K562 (cell line): ENCODE measurements around the gene RAD51AP2. TPM values are rescaled to one million over a fixed set of nuclear protein-coding genes. Genes with fewer than 3 reads are reported as not detected.

Experiments
- ATAC-seq: fragments of 200-7000 bp; cut with Tn5 transposase; 3 replicates; pipeline ENCODE4 v1.9.1; 2020; ENCODE audit warnings: moderate library complexity
- BruUV-seq: library from RNA; stranded (reverse); fragments of 400-500 nt; replicated peaks from 2 replicates; lab custom pipeline; 2021; lab: Mats Ljungman, UMichigan
- CTCF ChIA-PET: fragments of 300-600 bp; formaldehyde crosslinking; extraction: SDS; loops from one replicate; lab custom pipeline; 2021; ENCODE audit warnings: low intra/inter-chr PET ratio; lab: Yijun Ruan, JAX
- POLR2A ChIA-PET: fragments of 300-600, 350-650 bp; sonication (Branson Sonifier 250); formaldehyde crosslinking; extraction: SDS; loops from one replicate; lab custom pipeline; 2021; ENCODE audit warnings: antibody characterized with exemption, inconsistent platforms; lab: Yijun Ruan, JAX
- DNase-seq, 4 experiments: peaks; one replicate each; pipeline versions ENCODE4 v3.0.0 to v3.0.0-alpha.2; 2011 to 2018; ENCODE audit warnings: low spot score in 3 of 4, mixed read lengths in 3 of 4; ENCODE audit errors: extremely low read depth in 1 of 4
- FAIRE-seq: peaks from 2 replicates; lab custom pipeline; 2011; peaks lifted over from hg19 to GRCh38; lab: Jason Lieb, UNC
- H2AFZ ChIP-seq: 2 replicates; pipeline ENCODE4 v1.6.0; 2011; ENCODE audit warnings: low read depth, low read length, control low read depth, inconsistent platforms
- H3K27ac ChIP-seq: fragments of 200-600 bp; 3 replicates; pipeline ENCODE4 v1.8.0; 2011; ENCODE audit warnings: low read depth, mild to moderate bottlenecking, control low read depth, inconsistent platforms, low read length, moderate library complexity, mixed read lengths; ENCODE audit errors: extremely low read depth
- H3K27me3 ChIP-seq, 2 experiments: fragments of 300-600 bp in 1 of 2; 2 replicates in 1 of 2; 3 replicates in 1 of 2; pipeline versions ENCODE4 v1.6.0 to v1.8.0; 2011; ENCODE audit warnings: inconsistent platforms in 2 of 2, low read length in 2 of 2, mild to moderate bottlenecking in 1 of 2, mixed read lengths in 1 of 2, moderate library complexity in 1 of 2; ENCODE audit not compliant: control insufficient read depth in 2 of 2, insufficient read depth in 2 of 2
- H3K36me3 ChIP-seq: fragments of 300-600 bp; 3 replicates; pipeline ENCODE4 v1.8.0; 2011; ENCODE audit warnings: mild to moderate bottlenecking, low read length, inconsistent platforms; ENCODE audit not compliant: control insufficient read depth, insufficient read depth
- H3K4me1 ChIP-seq, 2 experiments: fragments of 200-600 bp in 1 of 2; replicated peaks in 1 of 2; 2 replicates in 1 of 2; 3 replicates in 1 of 2; pipeline versions ENCODE4 v1.5.1 to v1.8.0; 2011; ENCODE audit warnings: inconsistent platforms in 2 of 2, low read length in 2 of 2, mild to moderate bottlenecking in 1 of 2, mixed read lengths in 1 of 2, moderate library complexity in 1 of 2; ENCODE audit not compliant: control insufficient read depth in 2 of 2, insufficient read depth in 2 of 2
- H3K4me2 ChIP-seq: 2 replicates; pipeline ENCODE4 v1.6.1; 2011; ENCODE audit warnings: low read length, control low read depth, inconsistent platforms, mixed read lengths; ENCODE audit not compliant: insufficient read depth
- H3K4me3 ChIP-seq: fragments of 200-600 bp; sonication (generic), shearing (Covaris generic); 2 replicates; pipeline ENCODE4 v1.5.1; 2016; ENCODE audit warnings: control low read depth, inconsistent platforms
- H3K79me2 ChIP-seq: fragments of 200-600 bp; 3 replicates; pipeline ENCODE4 v1.8.0; 2011; ENCODE audit warnings: low read length, inconsistent platforms; ENCODE audit not compliant: control insufficient read depth, insufficient read depth
- H3K9ac ChIP-seq, 2 experiments: 2 replicates each; pipeline versions ENCODE4 v1.6.0 to v1.6.1; 2011; ENCODE audit warnings: low read depth in 2 of 2, low read length in 2 of 2, control low read depth in 1 of 2, inconsistent platforms in 1 of 2, mild to moderate bottlenecking in 1 of 2, mixed read lengths in 1 of 2; ENCODE audit not compliant: insufficient read depth in 1 of 2
- H3K9me1 ChIP-seq: one replicate; pipeline ENCODE4 v1.6.0; 2011; ENCODE audit warnings: inconsistent platforms, mild to moderate bottlenecking, low read length, moderate library complexity; ENCODE audit not compliant: control insufficient read depth, insufficient read depth
- H3K9me3 ChIP-seq: replicated peaks from 2 replicates; pipeline ENCODE4 v1.5.1; 2011; ENCODE audit warnings: low read depth, low read length, inconsistent platforms; ENCODE audit not compliant: control insufficient read depth, insufficient read depth
- H4K20me1 ChIP-seq: replicated peaks from 2 replicates; pipeline ENCODE4 v1.6.1; 2011; ENCODE audit warnings: low read length, inconsistent platforms, mixed read lengths; ENCODE audit not compliant: control insufficient read depth, insufficient read depth
- BHLHE40 ChIP-seq: IDR thresholded peaks from 2 replicates; pipeline ENCODE4 v1.6.1; 2011; ENCODE audit warnings: low read length, improper control_type of control experiment
- CBX2 ChIP-seq: fragments of 200-600 bp; sonication (generic); IDR thresholded peaks from one replicate; pipeline ENCODE4 v1.6.1; 2012; ENCODE audit warnings: mild to moderate bottlenecking, low read length, inconsistent platforms; ENCODE audit not compliant: insufficient read depth, poor library complexity, severe bottlenecking
- COPS2 ChIP-seq: fragments of 450-650 bp; conservative IDR thresholded peaks from 2 replicates; pipeline ENCODE4 v1.6.1; 2016; ENCODE audit warnings: mild to moderate bottlenecking, moderate library complexity
- FIP1L1 ChIP-seq: fragments of 200-400 bp; formaldehyde crosslinking; IDR thresholded peaks from 2 replicates; pipeline ENCODE4 v1.6.1; 2018; ENCODE audit warnings: mild to moderate bottlenecking, low read depth, low read length; ENCODE audit not compliant: poor library complexity, severe bottlenecking
- GABPB2 ChIP-seq: fragments of 250-450 bp; sonication (Bioruptor Pico); conservative IDR thresholded peaks from 2 replicates; pipeline ENCODE4 v1.5.1; 2021; ENCODE audit warnings: mild to moderate bottlenecking
- KAT8 ChIP-seq: fragments of 450-650 bp; IDR thresholded peaks from 2 replicates; pipeline ENCODE4 v1.6.1; 2016; ENCODE audit warnings: low read depth, mild to moderate bottlenecking
- NR1H2 ChIP-seq: sonication (generic); formaldehyde crosslinking; IDR thresholded peaks from 2 replicates; pipeline ENCODE4 v1.4.0; 2020; ENCODE audit warnings: mild to moderate bottlenecking, missing genetic modification reagents
- NR2C1 ChIP-seq, 2 experiments: fragments of 450-650 bp; IDR thresholded peaks; 2 replicates each; pipeline ENCODE4 v1.6.1; 2017; ENCODE audit warnings: mild to moderate bottlenecking in 2 of 2, antibody characterized with exemption in 1 of 2, inconsistent platforms in 1 of 2, missing compliant biosample characterization in 1 of 2, missing genetic modification characterization in 1 of 2
- PTBP1 ChIP-seq: fragments of 200-400 bp; formaldehyde crosslinking; IDR thresholded peaks from 2 replicates; pipeline ENCODE4 v1.6.1; 2017; ENCODE audit warnings: low read depth, low read length
- SP2 ChIP-seq: IDR thresholded peaks from 2 replicates; pipeline ENCODE4 v1.6.1; 2011; ENCODE audit warnings: mild to moderate bottlenecking, low read depth, low read length, moderate library complexity; ENCODE audit not compliant: poor library complexity, severe bottlenecking; ENCODE audit errors: extremely low read depth
- ZFP36 ChIP-seq: fragments of 150-350 bp; IDR thresholded peaks from 2 replicates; pipeline ENCODE4 v1.6.1; 2018; ENCODE audit warnings: low read length, low read depth; ENCODE audit not compliant: partially characterized antibody
- in situ Hi-C: fragments of 300-500 bp; cut with MboI; formaldehyde crosslinking; loops from 4 replicates; pipeline ENCODE4 v1.15.0; 2018; ENCODE audit warnings: inconsistent platforms, mixed read lengths
- intact Hi-C: fragments of 100-400 bp; cut with micrococcal nuclease; formaldehyde crosslinking; loops from 2 replicates; pipeline ENCODE4 v1.14.2; 2022
- polyA plus RNA-seq, 8 experiments: library from polyadenylated mRNA; depleted of rRNA in 4 of 8; stranded (reverse) in 5 of 8; unstranded in 3 of 8; fragments of >200 nt; fragmentation: Nextera tagmentation in 2 of 8; fragmentation: Illumina TruSeq in 1 of 8; extraction: Ambion mirVana in 2 of 8; extraction: Trizol in 1 of 8; gene quantifications; 2 replicates each; pipeline versions ENCODE4 v1.2.1 to v1.2.3, GENCODE V29; 2011 to 2014; ENCODE audit warnings: inconsistent platforms in 1 of 8, missing spikeins in 1 of 8
- total RNA-seq, 7 experiments: library from RNA; depleted of rRNA in 6 of 7; stranded (reverse); fragments of >200 nt in 6 of 7; fragmentation: Illumina TruSeq in 2 of 7; extraction: Trizol in 2 of 7; gene quantifications; 2 replicates each; pipeline versions ENCODE4 v1.2.1 to v1.2.3, GENCODE V29; 2011 to 2021; ENCODE audit warnings: low replicate concordance in 1 of 7
- TF ChIP-seq, protein P1 (sequence below): sonication (generic); formaldehyde crosslinking; IDR thresholded peaks from 2 replicates; pipeline ENCODE4 v1.8.0; 2023; ENCODE audit warnings: missing genetic modification reagents, mild to moderate bottlenecking, borderline replicate concordance
- TF ChIP-seq, protein P2 (sequence below): fragments of 450-650 bp; IDR thresholded peaks from 2 replicates; pipeline ENCODE4 v1.6.1; 2016
- TF ChIP-seq, protein P3 (sequence below): fragments of 250-450 bp; sonication (Bioruptor Pico); IDR thresholded peaks from 2 replicates; pipeline ENCODE4 v1.5.1; 2021; ENCODE audit warnings: mild to moderate bottlenecking

RAD51AP2 gene
- total and polyA plus RNA-seq, 9 of the 15 experiments (the other 6 are each of a cell fraction or from before 2014, with no cell fraction given): 0.01 to 0.04 (median 0.04) TPM; not detected in 6

- BruUV-seq: no TSS peak
- H3K27ac ChIP-seq: no peak overlapping the region
- CTCF ChIA-PET: no interaction called here
- no peaks in the 10 kb centered on the region for H3K9me3 ChIP-seq
- no peaks in the 10 kb centered on the region for H3K36me3 ChIP-seq
- no peak overlapping the region for H3K4me2 ChIP-seq
- no peak overlapping the region for H3K4me3 ChIP-seq
- no peaks in the 10 kb centered on the region for H3K9me1 ChIP-seq
- in situ Hi-C loops (no loop called here), intact Hi-C loops (no loop called here)
- no peak overlapping the region for H3K9ac ChIP-seq
- ATAC-seq (no peak), FAIRE-seq (no peak), DNase-seq (no peak)
- peaks cover 23 to 29% of the 10 kb centered on the region in 2 experiments for H3K27me3 ChIP-seq
- peaks cover 0 to 13% of the 10 kb centered on the region in 2 experiments; a peak in 3 of 5 replicates for H3K4me1 ChIP-seq
- no peaks in the 10 kb centered on the region for H3K79me2 ChIP-seq
- POLR2A ChIA-PET: no interaction called here
- no peaks in the 10 kb centered on the region for H4K20me1 ChIP-seq
- H2AFZ ChIP-seq: no peak overlapping the region
- TF ChIP-seq GABPB2 (CRISPR knock-in tag) (no peak), COPS2 (no peak), PTBP1 (no peak), CBX2 (no peak), BHLHE40 (no peak), KAT8 (no peak), NR1H2 (CRISPR knock-in tag) (no peak), FIP1L1 (no peak), ZFP36 (no peak), SP2 (no peak), NR2C1 (IDR thresholded peaks at IDR 0.05) (no peak), NR2C1 (tag; IDR thresholded peaks at IDR 0.05) (no peak)
- TF ChIP-seq, protein P1, sequence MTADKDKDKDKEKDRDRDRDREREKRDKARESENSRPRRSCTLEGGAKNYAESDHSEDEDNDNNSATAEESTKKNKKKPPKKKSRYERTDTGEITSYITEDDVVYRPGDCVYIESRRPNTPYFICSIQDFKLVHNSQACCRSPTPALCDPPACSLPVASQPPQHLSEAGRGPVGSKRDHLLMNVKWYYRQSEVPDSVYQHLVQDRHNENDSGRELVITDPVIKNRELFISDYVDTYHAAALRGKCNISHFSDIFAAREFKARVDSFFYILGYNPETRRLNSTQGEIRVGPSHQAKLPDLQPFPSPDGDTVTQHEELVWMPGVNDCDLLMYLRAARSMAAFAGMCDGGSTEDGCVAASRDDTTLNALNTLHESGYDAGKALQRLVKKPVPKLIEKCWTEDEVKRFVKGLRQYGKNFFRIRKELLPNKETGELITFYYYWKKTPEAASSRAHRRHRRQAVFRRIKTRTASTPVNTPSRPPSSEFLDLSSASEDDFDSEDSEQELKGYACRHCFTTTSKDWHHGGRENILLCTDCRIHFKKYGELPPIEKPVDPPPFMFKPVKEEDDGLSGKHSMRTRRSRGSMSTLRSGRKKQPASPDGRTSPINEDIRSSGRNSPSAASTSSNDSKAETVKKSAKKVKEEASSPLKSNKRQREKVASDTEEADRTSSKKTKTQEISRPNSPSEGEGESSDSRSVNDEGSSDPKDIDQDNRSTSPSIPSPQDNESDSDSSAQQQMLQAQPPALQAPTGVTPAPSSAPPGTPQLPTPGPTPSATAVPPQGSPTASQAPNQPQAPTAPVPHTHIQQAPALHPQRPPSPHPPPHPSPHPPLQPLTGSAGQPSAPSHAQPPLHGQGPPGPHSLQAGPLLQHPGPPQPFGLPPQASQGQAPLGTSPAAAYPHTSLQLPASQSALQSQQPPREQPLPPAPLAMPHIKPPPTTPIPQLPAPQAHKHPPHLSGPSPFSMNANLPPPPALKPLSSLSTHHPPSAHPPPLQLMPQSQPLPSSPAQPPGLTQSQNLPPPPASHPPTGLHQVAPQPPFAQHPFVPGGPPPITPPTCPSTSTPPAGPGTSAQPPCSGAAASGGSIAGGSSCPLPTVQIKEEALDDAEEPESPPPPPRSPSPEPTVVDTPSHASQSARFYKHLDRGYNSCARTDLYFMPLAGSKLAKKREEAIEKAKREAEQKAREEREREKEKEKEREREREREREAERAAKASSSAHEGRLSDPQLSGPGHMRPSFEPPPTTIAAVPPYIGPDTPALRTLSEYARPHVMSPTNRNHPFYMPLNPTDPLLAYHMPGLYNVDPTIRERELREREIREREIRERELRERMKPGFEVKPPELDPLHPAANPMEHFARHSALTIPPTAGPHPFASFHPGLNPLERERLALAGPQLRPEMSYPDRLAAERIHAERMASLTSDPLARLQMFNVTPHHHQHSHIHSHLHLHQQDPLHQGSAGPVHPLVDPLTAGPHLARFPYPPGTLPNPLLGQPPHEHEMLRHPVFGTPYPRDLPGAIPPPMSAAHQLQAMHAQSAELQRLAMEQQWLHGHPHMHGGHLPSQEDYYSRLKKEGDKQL (CRISPR knock-in tag): no peak
- TF ChIP-seq, protein P2, sequence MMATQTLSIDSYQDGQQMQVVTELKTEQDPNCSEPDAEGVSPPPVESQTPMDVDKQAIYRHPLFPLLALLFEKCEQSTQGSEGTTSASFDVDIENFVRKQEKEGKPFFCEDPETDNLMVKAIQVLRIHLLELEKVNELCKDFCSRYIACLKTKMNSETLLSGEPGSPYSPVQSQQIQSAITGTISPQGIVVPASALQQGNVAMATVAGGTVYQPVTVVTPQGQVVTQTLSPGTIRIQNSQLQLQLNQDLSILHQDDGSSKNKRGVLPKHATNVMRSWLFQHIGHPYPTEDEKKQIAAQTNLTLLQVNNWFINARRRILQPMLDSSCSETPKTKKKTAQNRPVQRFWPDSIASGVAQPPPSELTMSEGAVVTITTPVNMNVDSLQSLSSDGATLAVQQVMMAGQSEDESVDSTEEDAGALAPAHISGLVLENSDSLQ: no peak
- TF ChIP-seq, protein P3, sequence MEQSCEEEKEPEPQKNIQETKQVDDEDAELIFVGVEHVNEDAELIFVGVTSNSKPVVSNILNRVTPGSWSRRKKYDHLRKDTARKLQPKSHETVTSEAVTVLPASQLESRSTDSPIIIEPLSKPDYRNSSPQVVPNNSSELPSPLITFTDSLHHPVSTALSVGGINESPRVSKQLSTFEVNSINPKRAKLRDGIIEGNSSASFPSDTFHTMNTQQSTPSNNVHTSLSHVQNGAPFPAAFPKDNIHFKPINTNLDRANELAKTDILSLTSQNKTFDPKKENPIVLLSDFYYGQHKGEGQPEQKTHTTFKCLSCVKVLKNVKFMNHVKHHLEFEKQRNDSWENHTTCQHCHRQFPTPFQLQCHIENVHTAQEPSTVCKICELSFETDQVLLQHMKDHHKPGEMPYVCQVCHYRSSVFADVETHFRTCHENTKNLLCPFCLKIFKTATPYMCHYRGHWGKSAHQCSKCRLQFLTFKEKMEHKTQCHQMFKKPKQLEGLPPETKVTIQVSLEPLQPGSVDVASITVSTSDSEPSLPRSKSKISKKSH (CRISPR knock-in tag): no peak
These were observed 25.6 kb upstream of the RAD51AP2 start for GRCh38 chr2:17543848-17544247.
